Common myeloid progenitor, CD34-positive (primary cell): Measurements from ENCODE around the gene FAM153A.
"Not testable (repeated sequence)": the region's sequence is repeated elsewhere in the genome, so short reads cannot be mapped to it uniquely, and the experiment has no call there.

Experiments used
- CTCF ChIA-PET: fragments of 350-600 bp; sonication (Branson Sonifier 250); formaldehyde crosslinking; loops from one replicate; lab custom pipeline; 2021; ENCODE audit warnings: antibody characterized with exemption; lab: Charles Lee
- POLR2A ChIA-PET: fragments of 350-600 bp; sonication (Branson Sonifier 250); formaldehyde crosslinking; loops from one replicate; lab custom pipeline; 2021; ENCODE audit warnings: antibody characterized with exemption; lab: Charles Lee
- DNase-seq, 3 donors: peaks; one replicate each; pipeline versions ENCODE4 v3.0.0 to v3.0.0-alpha.2; 2013
- H3K27ac ChIP-seq, 2 experiments: 1 replicate in 1 of 2; 2 replicates in 1 of 2; pipeline ENCODE4 v1.7.0; 2013; ENCODE audit warnings: inconsistent platforms in 2 of 2, low read length in 2 of 2, mild to moderate bottlenecking in 2 of 2, low read depth in 1 of 2, moderate library complexity in 1 of 2; ENCODE audit not compliant: severe bottlenecking in 2 of 2, insufficient read depth in 1 of 2, poor library complexity in 1 of 2
- H3K27me3 ChIP-seq, 5 experiments: replicated peaks in 2 of 5; 1 replicate in 3 of 5; 2 replicates in 2 of 5; pipeline versions ENCODE4 v1.6.1 to v1.7.0; 2013; ENCODE audit warnings: low read length in 4 of 5, mild to moderate bottlenecking in 2 of 5, moderate library complexity in 2 of 5, inconsistent platforms in 1 of 5; ENCODE audit not compliant: insufficient read depth in 5 of 5, control insufficient read depth in 4 of 5
- H3K36me3 ChIP-seq, 4 experiments: 1 replicate in 2 of 4; 2 replicates in 2 of 4; pipeline versions ENCODE4 v1.6.1 to v1.7.0; 2013; ENCODE audit warnings: low read length in 3 of 4, control low read depth in 1 of 4, mild to moderate bottlenecking in 1 of 4; ENCODE audit not compliant: control insufficient read depth in 4 of 4, insufficient read depth in 4 of 4
- H3K4me1 ChIP-seq, 4 experiments: 1 replicate in 3 of 4; 2 replicates in 1 of 4; pipeline versions ENCODE4 v1.6.1 to v1.7.1; 2013; ENCODE audit warnings: low read length in 3 of 4, mild to moderate bottlenecking in 3 of 4, control low read depth in 1 of 4, inconsistent platforms in 1 of 4, moderate library complexity in 1 of 4; ENCODE audit not compliant: control insufficient read depth in 4 of 4, insufficient read depth in 4 of 4; ENCODE audit errors: control extremely low read depth in 1 of 4
- H3K4me3 ChIP-seq, 7 experiments: 1 replicate in 4 of 7; 2 replicates in 3 of 7; pipeline versions ENCODE4 v1.5.1 to v1.7.0; 2013; ENCODE audit warnings: mild to moderate bottlenecking in 7 of 7, low read length in 6 of 7, moderate library complexity in 6 of 7, inconsistent platforms in 2 of 7, low read depth in 2 of 7, control low read depth in 1 of 7; ENCODE audit not compliant: insufficient read depth in 4 of 7, control insufficient read depth in 1 of 7; ENCODE audit errors: extremely low read depth in 1 of 7
- H3K9me3 ChIP-seq, 5 experiments: 1 replicate in 4 of 5; 2 replicates in 1 of 5; pipeline versions ENCODE4 v1.6.1 to v1.7.1; 2013; ENCODE audit warnings: low read length in 4 of 5, mild to moderate bottlenecking in 2 of 5, inconsistent platforms in 1 of 5, low read depth in 1 of 5, moderate library complexity in 1 of 5; ENCODE audit not compliant: control insufficient read depth in 4 of 5, insufficient read depth in 2 of 5; ENCODE audit errors: control extremely low read depth in 1 of 5
- WGBS: methylation state at CpG from one replicate; pipeline ENCODE4 v1.1.5; 2013; ENCODE audit not compliant: insufficient coverage; 5-methylcytosine and 5-hydroxymethylcytosine counted together

Gene FAM153A

GRCh38 chr5:177812160-177812743 lies 29.6 kb upstream of the FAM153A start:
- H3K27me3 ChIP-seq, H3K36me3 ChIP-seq, H3K9me3 ChIP-seq, H3K4me1 ChIP-seq, POLR2A ChIA-PET, H3K27ac ChIP-seq, DNase-seq, H3K4me3 ChIP-seq, CTCF ChIA-PET: not testable (repeated sequence)
- WGBS = no CpG with 5 or more reads among the region's 6 CpGs

DNA sequence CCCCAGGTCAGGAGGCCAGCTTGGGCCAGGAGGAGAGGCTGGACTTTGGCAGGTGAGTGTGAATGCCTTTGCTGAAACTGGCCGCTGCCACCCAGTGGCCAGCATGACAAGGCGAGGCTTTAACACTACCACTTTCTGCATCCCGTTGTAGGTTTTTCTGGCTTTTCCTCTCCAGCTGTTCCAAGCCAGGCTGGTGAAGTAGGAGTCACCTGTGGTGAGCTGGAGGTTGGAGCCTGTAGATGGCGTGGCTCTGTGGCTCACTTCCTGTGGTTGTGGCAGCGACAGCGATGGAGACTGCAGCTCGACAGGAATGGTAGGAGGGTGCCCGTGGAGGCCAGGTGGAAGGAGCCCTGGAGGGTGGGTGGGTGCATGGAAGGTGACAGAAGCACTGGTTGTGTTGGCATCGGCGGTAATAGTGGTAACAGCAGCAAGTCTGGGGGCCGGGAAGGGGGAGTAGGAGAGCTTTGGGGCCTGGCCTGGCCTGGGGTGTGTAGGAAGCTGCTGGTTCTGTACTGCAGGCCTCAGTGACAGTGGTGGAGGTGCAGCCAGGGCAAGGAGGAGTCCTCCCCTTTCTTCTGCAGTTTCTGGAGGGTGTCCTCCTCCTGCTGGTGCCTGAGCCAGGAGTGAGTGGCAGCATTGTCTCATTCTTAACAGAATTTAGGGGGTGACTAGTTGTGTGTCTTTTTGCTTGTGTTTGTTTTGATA lies 26.7 kb upstream of the FAM153A start:
- H3K27me3 ChIP-seq, H3K4me1 ChIP-seq, H3K27ac ChIP-seq, H3K36me3 ChIP-seq, DNase-seq, CTCF ChIA-PET, POLR2A ChIA-PET, H3K4me3 ChIP-seq, H3K9me3 ChIP-seq: not testable (repeated sequence)
- WGBS = no CpG with 5 or more reads among the region's 11 CpGs

- H3K9me3 ChIP-seq, DNase-seq, H3K4me1 ChIP-seq, H3K36me3 ChIP-seq, H3K27me3 ChIP-seq, CTCF ChIA-PET, POLR2A ChIA-PET, H3K4me3 ChIP-seq, H3K27ac ChIP-seq: not testable (repeated sequence)
- WGBS = no CpG with 5 or more reads among the region's 12 CpGs
These were observed 25.7 kb upstream of the FAM153A start for GRCh38 chr5:177808420-177808819.

DNA sequence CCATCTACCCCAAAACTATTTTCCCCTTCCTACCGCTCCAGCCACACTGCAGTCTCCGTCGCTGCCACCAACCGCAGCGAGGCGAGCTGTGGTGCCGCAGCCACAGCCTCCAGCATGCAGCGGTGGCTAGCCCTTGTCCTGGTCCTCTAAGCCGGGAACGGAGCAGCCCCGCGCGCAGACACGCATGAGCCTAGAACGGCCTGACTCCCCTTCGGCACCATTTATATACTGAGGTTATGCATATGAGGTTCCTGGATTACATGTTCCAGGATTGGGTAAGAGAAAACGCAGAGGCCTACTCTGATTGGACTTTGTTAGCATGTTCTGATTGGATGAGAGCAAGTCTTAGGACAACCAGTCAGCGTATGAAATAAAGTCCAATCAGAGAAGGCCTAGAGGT lies 24.6 kb upstream of the FAM153A start:
- POLR2A ChIA-PET, H3K9me3 ChIP-seq, CTCF ChIA-PET, DNase-seq, H3K4me3 ChIP-seq, H3K27me3 ChIP-seq, H3K36me3 ChIP-seq, H3K27ac ChIP-seq, H3K4me1 ChIP-seq: not testable (repeated sequence)
- no CpG with 5 or more reads among the region's 18 CpGs for WGBS

DNA sequence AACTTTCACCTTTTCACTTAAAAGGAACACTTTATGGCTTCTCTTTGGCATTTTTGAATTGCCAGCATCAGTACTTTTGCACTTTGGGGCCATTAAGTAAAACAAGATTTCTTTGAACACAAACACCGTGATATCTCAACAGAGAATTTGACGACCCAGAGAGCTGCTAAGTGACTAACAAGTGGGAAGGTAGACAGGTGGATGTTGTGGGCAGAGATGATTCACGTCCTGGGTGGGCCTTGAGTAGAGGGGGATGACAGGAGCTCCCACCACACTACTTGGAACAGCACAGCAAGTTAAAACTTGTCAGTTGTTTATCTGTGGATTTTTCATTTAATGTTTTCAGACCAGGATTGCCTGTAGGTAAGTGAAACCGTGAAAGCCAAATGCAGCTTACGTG lies 18.7 kb upstream of the FAM153A start:
- H3K4me3 ChIP-seq, H3K27ac ChIP-seq, CTCF ChIA-PET, H3K9me3 ChIP-seq, H3K4me1 ChIP-seq, POLR2A ChIA-PET, H3K27me3 ChIP-seq, DNase-seq, H3K36me3 ChIP-seq: not testable (repeated sequence)
- no CpG with 5 or more reads among the region's 5 CpGs for WGBS

DNA sequence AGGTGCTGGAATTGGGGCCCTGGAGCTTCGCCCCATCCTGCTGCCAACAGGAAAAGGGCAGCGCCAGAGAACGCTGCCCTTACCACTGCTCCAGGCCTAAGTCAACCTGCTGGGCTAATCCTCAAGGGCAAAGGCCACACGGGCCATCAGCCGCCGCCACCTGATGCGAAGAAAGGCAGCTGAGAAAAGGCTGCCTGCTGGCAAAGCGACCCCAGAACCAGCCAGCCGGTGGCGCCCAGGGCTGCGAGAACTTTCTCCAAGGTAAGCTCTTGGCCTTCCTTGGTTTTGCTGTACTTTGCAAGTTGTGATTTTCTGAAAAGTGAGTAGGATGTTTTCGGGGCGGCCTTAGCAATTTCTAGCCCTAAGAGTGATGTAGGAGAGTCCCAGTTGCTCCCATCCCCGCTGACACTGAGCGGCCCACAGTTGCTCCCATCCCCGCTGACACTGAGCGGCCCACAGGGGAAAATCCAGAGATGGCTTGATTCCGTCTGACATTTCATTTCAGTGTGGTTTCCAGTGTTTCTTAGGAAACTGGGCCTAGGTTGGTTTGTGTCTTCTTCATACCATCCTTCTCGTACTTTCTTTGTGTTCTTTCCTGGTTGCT lies 15.6 kb upstream of the FAM153A start:
- H3K27ac ChIP-seq, H3K36me3 ChIP-seq, H3K4me3 ChIP-seq, H3K4me1 ChIP-seq, DNase-seq, CTCF ChIA-PET, H3K9me3 ChIP-seq, POLR2A ChIA-PET, H3K27me3 ChIP-seq: not testable (repeated sequence)
- no CpG with 5 or more reads among the region's 19 CpGs for WGBS

- H3K4me3 ChIP-seq, H3K27ac ChIP-seq, CTCF ChIA-PET, POLR2A ChIA-PET, H3K27me3 ChIP-seq, H3K36me3 ChIP-seq, H3K9me3 ChIP-seq, H3K4me1 ChIP-seq, DNase-seq: not testable (repeated sequence)
- no CpG with 5 or more reads among the region's 9 CpGs for WGBS
These were observed 10.6 kb upstream of the FAM153A start for GRCh38 chr5:177793272-177793671.
